Measurements from ENCODE around the gene CTNNA2.

Gene CTNNA2

GRCh38 chr2:79916285-79916684, 403.4 kb downstream of the CTNNA2 start:
- no peak for DNase-seq (ENCODE audit: low read depth in 1 of 2, low spot score in 1 of 2)

GRCh38 chr2:79920512-79921076, 407.7 kb downstream of the CTNNA2 start:
- DNase-seq (ENCODE audit: low read depth in 1 of 2, low spot score in 1 of 2): no peak

- no peak for DNase-seq (ENCODE audit: low read depth in 1 of 2, low spot score in 1 of 2)
Measured at GRCh38 chr2:79929624-79930023, 416.8 kb downstream of the CTNNA2 start.

- DNase-seq (ENCODE audit: low read depth in 1 of 2, low spot score in 1 of 2): no peak
Measured at GRCh38 chr2:79935046-79935732, 422.3 kb downstream of the CTNNA2 start.

GRCh38 chr2:79935771-79936657, 423.2 kb downstream of the CTNNA2 start:
- no peak for DNase-seq (ENCODE audit: low read depth in 1 of 2, low spot score in 1 of 2)

- DNase-seq (ENCODE audit: low read depth in 1 of 2, low spot score in 1 of 2): no peak
Measured at GRCh38 chr2:79936715-79937114, 423.9 kb downstream of the CTNNA2 start.

- DNase-seq (ENCODE audit: low read depth in 1 of 2, low spot score in 1 of 2): no peak
Measured at GRCh38 chr2:79938648-79939047, 425.8 kb downstream of the CTNNA2 start.

- DNase-seq (ENCODE audit: low read depth in 1 of 2, low spot score in 1 of 2): no peak
Measured at GRCh38 chr2:79940364-79940763, 427.5 kb downstream of the CTNNA2 start.

- DNase-seq (ENCODE audit: low read depth in 1 of 2, low spot score in 1 of 2): no peak
Measured at GRCh38 chr2:79941179-79941578, 428.3 kb downstream of the CTNNA2 start.

GRCh38 chr2:79944205-79944604, 431.4 kb downstream of the CTNNA2 start:
- no peak for DNase-seq (ENCODE audit: low read depth in 1 of 2, low spot score in 1 of 2)

GRCh38 chr2:79945653-79946445, 433.0 kb downstream of the CTNNA2 start:
- no peak for DNase-seq (ENCODE audit: low read depth in 1 of 2, low spot score in 1 of 2)

- no peak for DNase-seq (ENCODE audit: low read depth in 1 of 2, low spot score in 1 of 2)
Measured at GRCh38 chr2:79947751-79948150, 434.9 kb downstream of the CTNNA2 start.

- no peak for DNase-seq (ENCODE audit: low read depth in 1 of 2, low spot score in 1 of 2)
Measured at GRCh38 chr2:79950526-79950925, 437.7 kb downstream of the CTNNA2 start.

GRCh38 chr2:79952616-79953015, 439.8 kb downstream of the CTNNA2 start:
- DNase-seq (ENCODE audit: low read depth in 1 of 2, low spot score in 1 of 2): no peak

GRCh38 chr2:79960035-79960434, 447.2 kb downstream of the CTNNA2 start:
- no peak for DNase-seq (ENCODE audit: low read depth in 1 of 2, low spot score in 1 of 2)

- DNase-seq (ENCODE audit: low read depth in 1 of 2, low spot score in 1 of 2): no peak
Measured at GRCh38 chr2:79960519-79960918, 447.7 kb downstream of the CTNNA2 start.

GRCh38 chr2:79964966-79965365, 452.1 kb downstream of the CTNNA2 start:
- no peak for DNase-seq (ENCODE audit: low read depth in 1 of 2, low spot score in 1 of 2)

- no peak for DNase-seq (ENCODE audit: low read depth in 1 of 2, low spot score in 1 of 2)
Measured at GRCh38 chr2:79966369-79966768, 453.5 kb downstream of the CTNNA2 start.

- DNase-seq (ENCODE audit: low read depth in 1 of 2, low spot score in 1 of 2): no peak
Measured at GRCh38 chr2:79966882-79967281, 454.0 kb downstream of the CTNNA2 start.

GRCh38 chr2:79971807-79972206, 459.0 kb downstream of the CTNNA2 start:
- no peak for DNase-seq (ENCODE audit: low read depth in 1 of 2, low spot score in 1 of 2)

GRCh38 chr2:79972661-79973060, 459.8 kb downstream of the CTNNA2 start:
- DNase-seq (ENCODE audit: low read depth in 1 of 2, low spot score in 1 of 2): no peak

Measured in stimulated activated CD4-positive, alpha-beta T cell treated with anti-CD3 and anti-CD28 coated beads, Interleukin-15, amount 100 ng/mL, for 1 hour (primary cell).